Sigmoid colon (tissue), 4 donors: Measurements from ENCODE around the gene HHIP.

Source experiments
- POLR2A ChIP-seq, 2 donors: fragments of 450-650 bp; IDR thresholded peaks; one replicate each; pipeline ENCODE4 v1.6.1; 2016; ENCODE audit warnings: antibody characterized with exemption in 2 of 2, mild to moderate bottlenecking in 2 of 2, moderate library complexity in 2 of 2
- POLR2AphosphoS5 ChIP-seq, 4 donors: sonication (generic); formaldehyde crosslinking; IDR thresholded peaks; one replicate each; pipeline ENCODE4 v1.6.1; 2017; ENCODE audit warnings: antibody characterized with exemption in 4 of 4
- TF ChIP-seq, protein P1 (sequence below), 4 experiments: fragments of 450-650 bp in 3 of 4; fragments of 200-600 bp in 1 of 4; IDR thresholded peaks; one replicate each; pipeline ENCODE4 v1.5.1; 2016 to 2019; ENCODE audit warnings: antibody characterized with exemption in 4 of 4, mild to moderate bottlenecking in 3 of 4, moderate library complexity in 2 of 4

- TF ChIP-seq, protein P1, sequence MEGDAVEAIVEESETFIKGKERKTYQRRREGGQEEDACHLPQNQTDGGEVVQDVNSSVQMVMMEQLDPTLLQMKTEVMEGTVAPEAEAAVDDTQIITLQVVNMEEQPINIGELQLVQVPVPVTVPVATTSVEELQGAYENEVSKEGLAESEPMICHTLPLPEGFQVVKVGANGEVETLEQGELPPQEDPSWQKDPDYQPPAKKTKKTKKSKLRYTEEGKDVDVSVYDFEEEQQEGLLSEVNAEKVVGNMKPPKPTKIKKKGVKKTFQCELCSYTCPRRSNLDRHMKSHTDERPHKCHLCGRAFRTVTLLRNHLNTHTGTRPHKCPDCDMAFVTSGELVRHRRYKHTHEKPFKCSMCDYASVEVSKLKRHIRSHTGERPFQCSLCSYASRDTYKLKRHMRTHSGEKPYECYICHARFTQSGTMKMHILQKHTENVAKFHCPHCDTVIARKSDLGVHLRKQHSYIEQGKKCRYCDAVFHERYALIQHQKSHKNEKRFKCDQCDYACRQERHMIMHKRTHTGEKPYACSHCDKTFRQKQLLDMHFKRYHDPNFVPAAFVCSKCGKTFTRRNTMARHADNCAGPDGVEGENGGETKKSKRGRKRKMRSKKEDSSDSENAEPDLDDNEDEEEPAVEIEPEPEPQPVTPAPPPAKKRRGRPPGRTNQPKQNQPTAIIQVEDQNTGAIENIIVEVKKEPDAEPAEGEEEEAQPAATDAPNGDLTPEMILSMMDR (IDR thresholded peaks at IDR 0.05): no peak
- TF ChIP-seq POLR2AphosphoS5 (IDR thresholded peaks at IDR 0.05) (no peak), POLR2A (IDR thresholded peaks at IDR 0.05) (no peak)
These were observed 18.3 kb upstream of the HHIP start for GRCh38 chr4:144627663-144628076.
